ENCODE results near the gene NELFB.

NELFB gene

DNA sequence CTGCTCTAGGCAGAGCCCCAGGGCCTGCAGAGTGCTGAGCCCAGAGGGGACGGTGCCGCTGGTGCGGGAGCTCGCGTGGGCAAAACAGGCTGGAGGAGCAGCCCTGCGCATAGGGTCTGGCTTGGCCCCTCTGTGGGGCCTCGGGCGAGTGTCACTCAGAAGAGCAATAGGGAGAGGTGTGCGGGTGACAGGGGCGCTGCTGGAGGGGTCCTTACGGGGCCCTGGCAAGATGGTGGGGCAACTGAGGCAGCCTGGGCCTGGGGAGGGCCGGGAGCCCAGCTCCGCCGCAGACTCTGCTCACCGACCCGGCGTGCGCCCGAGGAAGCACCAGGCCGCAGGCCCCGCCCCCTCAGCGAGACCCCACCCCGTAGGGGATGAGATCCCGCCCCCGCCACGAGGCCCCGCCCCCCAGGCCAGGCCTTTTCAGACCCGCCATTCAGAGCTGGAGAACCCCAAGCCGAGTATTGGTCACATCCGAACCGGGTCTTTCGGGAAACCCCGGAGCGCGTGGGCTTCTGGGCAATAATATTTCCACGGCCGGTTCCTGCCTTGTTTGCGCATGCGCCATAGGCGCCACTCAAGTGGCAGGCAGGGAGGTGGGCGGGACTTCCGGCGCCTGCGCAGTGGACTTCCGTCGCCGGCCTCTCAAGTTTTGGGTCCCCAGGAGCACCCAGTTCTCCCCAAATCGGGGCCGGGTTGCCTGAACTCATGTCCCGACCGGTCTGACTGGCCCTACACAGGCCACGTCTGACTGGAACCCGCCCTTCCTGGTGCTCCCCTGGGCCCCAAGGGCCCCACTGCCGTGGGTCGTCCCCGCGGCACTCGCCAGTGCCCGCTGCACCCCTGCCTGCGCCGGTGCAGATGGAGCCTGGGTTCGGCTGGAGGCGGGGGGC lies 31.8 kb upstream of the NELFB start:
- peak; percentile 97 to 99 for DNase-seq

DNA sequence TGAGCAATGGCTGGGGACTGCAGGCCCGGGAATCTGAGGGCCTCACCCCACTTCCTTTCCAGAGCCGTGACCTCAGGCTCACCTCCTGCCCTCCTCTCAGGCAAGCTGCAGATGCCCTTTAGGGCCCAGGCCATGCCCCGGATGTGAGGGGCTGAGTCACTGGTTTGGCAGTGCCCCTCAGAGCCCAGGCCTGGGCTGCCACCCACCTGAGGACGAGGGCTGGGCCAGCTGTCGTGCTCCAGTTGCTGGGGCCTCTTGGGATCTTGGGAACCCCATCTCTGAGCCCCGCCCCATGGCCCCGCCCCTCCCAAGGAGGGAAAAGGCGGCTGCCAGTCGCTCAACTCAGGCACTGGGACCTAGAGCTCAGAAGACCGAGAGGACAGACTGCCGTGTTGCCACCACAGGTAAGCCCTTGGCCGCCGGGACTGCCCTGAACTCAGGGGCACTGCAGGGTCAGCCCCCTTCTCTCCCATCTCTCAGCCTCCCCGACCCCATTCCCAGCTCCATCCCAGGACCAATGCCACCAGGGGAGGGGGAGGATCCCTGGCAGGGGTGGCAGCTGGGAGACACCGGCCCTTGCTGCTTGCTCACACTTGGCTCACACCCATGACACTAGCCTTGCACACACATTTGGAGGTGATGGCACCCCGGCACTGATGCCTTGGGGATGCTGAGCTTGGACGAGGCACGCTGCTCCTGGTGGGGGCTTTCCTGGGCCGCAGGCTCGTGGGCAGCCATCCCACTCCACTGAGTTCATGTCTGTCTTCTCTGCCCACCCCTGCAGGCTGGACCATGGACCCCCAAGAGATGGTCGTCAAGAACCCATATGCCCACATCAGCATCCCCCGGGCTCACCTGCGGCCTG lies 30.1 kb upstream of the NELFB start, which contains the start of gene CYSRT1:
CYSRT1 (plus strand) TSS at position 345 of the 865 bp plus-strand sequence; CDS start at position 793, 448 bp downstream.
- DNase-seq: no peak

DNA sequence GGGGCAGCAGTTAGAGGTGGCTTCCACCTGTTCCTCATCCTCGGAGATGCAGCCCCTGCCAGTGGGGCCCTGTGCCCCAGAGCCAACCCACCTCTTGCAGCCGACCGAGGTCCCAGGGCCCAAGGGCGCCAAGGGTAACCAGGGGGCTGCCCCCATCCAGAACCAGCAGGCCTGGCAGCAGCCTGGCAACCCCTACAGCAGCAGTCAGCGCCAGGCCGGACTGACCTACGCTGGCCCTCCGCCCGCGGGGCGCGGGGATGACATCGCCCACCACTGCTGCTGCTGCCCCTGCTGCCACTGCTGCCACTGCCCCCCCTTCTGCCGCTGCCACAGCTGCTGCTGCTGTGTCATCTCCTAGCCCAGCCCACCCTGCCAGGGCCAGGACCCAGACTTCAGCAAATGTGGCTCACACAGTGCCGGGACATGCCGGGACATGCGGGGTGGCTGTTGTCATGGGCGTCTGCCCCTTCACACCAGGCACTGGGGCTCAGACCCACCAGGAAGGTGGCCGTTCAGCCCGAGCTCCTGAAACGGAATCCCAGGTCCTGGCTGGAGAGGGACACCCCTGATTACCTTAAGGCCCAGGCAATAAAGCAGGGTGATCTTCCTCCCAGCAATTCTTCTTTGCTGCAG lies 29.3 kb upstream of the NELFB start:
- DNase-seq: no peak

DNA sequence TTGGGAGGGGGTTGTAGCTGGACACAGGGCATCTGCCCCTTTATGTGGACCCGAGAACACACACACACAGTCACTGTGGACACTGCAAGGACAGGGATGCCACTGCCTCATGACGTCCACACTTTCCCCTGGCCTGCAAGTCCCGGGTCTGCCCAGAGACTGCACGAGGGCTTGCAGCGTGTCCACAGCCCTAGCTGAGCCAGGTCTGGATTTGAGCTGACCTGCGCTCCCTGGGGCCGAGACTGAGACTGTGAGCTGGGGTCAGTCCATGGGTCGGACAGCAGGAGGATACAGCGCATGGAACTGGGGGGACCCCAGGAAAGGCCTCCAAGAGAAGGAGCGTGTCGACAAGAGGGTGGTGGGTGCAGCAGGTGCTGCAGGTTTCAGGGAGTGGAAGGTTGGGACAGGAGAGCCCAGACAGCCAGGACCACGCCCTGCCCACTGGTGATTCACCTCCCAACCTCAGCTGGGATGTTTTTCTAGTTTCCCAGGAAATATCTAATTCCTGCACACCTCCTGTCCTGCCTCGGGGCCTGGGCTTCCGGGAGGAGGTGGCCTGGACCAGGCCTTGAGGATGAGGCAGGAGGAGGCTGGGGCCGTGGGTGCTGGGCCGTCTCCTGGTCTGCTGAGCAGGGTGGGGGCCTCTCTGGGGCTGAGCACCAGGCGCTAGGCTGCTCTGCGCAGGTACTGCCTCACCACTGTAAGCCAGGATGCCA lies 28.6 kb upstream of the NELFB start:
- no peak for DNase-seq

DNA sequence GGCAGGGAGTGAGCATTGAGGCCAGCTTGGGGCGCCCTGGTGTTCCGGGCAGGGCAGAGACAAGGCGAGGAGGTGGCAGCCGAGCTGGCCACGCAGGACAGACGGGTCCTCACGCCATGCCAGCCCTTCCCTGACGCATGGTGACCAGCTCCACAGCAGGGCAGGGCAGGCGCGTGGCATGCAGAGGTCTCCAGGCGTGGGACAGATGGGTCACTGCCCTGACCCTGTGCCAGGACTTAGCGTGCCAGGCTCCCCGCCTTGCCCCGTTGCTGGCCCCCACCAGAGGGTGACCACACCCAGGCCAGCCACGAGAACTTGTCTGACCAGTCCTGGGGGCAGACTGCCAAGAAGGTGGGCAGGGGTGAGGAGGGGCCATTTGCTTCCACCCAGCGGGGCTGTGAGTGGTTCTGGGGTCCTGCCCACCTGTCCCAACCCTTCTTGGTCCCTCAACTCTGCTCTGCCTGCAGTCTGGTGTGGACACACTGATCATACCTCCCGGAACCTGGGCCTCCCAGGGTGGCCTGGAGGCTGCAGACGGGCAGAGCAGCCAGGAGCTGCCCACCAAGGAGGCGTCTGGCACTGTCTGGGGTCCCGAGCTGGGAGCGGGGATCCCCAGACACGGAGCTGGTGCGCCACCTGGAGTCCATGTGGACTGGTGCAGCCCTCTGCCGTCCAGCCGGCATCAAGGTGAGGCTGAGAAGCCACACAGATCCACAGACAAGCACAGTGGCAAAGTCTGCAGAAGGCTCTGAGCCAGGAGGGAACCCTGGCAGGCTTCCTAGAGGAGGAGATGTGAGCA lies 27.9 kb upstream of the NELFB start, which contains the start of gene RNF224:
RNF224 (plus strand) TSS at position 449 of the 799 bp plus-strand sequence. CDS start 834 bp downstream, outside the sequence.
- peak; percentile 78 to 81 for DNase-seq

DNA sequence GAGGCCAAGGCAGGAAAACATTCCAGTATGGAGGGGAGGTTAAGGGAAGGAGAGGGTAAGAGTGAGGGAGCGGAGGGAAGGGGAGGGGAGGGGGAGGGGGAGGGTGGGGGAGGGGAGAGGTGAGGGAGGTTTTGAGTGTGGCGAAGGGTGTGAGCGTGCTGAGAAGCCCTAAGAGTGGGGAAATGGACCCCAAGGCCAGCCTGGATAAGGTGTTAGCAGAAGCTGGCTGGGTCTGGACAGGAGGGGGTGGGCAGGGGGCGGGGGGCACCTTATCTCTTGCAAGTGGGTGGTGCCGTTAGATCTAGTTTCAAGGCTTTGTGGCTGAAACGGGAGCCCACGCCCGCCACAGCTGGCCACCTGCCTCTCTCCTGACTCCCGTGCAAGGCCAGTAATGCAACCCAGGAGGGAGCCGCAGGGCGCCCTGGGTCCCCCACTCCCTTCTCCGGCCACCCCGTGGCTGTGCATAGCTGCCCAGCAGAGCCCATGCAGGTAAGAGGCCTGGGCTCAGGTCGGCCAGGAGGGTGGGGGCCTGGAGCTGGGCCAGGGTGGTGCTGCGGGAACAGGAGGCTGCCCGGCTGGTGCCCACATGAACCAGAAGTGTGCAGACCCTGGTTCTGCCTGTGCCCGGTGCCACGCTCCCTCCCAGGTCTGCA lies 27.1 kb upstream of the NELFB start:
- no peak for DNase-seq

DNA sequence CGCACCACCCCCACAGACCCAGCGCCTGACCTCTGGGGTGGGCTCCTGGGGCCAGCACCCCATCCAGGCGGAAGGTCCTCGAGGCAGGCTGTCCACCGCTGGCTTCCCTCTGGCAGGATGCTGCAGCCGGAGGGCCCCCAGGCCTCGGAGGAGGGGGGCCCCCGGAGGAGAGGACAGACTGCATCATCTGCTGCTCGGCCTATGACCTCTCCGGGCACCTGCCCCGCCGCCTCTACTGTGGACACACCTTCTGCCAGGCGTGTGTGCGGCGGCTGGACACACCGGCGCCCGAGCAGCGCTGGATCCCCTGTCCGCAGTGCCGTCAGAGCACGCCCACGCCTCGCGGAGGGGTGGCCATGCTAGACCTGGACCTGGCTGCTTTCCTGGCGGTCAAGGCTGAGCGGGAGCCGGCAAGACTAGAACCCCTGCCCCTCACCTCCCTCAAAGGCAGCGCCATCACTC lies 26.6 kb upstream of the NELFB start:
- DNase-seq: no peak

DNA sequence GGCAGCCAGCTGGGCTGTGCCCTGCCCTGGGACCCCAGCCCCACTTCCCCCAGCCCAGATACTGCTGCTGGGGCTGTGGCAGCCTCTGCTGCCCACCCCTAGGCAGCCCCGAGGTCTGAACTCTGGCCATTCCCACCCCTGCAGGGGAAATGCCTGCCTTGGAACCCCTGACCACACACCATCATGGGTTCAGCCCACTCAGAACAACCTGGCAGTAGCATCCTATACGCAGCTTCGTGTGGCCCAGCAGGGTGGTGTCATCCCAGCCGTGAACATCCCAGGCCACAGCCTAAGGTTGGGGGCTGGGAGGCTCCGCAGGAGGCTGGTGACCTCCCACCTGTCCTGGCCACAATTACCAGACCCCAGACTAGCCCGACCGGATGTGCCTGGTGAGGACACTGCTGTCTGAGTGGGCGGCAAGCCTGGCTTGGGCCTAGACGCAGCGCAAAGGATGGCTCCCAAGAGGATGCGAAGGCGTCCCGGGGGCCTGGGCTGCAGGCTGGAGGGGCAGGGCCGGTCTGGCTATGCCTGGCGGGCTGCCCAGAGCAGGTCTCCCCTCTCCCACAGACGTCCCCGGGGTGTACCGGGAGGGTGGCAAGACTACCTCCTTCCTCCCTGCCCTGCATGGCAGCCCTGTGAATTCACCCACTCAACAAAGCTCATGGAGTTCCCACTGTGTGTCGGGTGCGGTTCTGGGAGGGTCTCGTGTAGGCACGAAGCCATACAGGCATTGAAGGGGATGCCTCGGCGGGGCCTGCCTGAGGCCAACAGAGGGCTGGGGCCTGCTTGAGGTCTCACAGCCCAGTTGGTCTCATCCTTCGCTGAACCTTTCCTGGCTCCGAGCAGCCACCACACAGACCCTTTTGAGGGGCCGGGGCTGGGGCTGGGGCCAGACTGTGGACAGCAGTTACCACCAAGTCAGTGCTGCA lies 25.9 kb upstream of the NELFB start:
- DNase-seq: no peak

DNA sequence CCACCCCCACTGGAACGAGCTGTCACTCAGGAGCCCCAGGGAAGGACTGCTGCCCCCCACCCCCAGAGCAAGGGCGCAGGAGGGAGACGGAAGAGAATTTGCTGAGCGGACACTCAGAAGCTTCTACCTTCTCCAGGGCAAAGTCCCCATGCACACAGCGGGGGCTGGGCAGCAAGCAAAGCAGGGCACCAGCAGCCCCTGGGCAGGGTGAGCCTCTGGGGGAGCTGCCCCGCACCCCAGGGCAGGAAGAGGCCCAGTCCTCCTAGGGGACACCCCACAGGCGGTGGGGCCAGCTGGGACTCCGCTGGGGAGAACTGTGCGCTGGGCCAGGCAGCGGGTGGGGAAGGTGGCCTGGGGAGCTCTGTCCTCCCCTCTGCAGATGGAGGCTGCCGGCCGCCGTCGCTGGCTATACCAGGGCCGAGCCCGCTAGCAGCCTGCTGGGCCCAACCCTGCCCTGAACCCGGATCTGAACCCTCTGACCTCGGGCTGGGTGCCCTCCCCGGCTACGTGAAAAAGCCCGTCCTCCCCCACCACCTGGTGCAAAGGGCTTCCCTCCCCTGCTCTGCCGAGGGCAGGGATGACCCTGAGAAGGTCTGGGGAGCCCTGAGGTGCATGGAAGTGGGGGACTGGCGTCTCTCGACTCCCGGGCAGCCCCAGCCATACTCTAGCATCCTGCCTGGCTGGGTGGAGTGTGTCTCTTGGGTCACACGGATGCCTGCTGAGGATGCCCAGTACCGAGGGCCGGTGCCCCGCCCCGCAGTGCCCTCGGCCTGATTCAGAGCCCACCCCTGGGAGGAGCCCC lies 25.0 kb upstream of the NELFB start:
- no peak for DNase-seq

DNA sequence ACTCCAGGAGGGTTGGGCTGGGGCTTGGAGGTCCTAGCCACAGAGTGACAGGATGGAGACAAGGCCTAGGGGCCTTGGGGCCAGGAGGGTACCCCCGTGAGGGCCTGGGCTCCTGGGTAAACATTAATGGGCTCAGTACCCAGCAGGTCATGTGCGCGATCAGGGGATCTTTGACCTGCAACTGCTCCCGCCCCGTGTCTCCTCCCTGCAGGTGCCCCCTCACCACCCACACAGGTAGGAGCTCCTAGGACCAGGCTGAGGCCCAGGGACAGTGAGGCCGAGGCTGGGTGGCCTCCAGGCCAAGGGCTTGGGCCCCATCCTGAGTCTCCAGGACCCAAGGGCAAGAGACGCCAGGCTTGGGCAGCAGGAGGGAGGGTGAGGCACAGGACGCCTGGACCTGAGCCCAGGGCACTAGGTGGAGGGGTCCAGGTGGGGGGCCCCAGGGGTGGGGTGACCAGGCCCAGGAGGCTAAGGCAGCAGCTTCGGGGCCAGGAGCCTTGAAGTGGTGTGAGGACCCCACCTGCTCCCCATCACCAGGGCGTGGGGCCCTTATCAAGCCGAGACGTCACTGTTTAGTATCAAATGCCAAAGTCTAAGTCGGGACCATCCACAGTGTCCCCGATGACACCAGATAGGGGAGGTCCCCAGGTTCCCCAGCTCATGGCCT lies 24.3 kb upstream of the NELFB start, which contains the start of gene SLC34A3:
SLC34A3 (plus strand) TSS at position 197 of the 667 bp plus-strand sequence. CDS start 802 bp downstream, outside the sequence.
- DNase-seq: no peak

DNA sequence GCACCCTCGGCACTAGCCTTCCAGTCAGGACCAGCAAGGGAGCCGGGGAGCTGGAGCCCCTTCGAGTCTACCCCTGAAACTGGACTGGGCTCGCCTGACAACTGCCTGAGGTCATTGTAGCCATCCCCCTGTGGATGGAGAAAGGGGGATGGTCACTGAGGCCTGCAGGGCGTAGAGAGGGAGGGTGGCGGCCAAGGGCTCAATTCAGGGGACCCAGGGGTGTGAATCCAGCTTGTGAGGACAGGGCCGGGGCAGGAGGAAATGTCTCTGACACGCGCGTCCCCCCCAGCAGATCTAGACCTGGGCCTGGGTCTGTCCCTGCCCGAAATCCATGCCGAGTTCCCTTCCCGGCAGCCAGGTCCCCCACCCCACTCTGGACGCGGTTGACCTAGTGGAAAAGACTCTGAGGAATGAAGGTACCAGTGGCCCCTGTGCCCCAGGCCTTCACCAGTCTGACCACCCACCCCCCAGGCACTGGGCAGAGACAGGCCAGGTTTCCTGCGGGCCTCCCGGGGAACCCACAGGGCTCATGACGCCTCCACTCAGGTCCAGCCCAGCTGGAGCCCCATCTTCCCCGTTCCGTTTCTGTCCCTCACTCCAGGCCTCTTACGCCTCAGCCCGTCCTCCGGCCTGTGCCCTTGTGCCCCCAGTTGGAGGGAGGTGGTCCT lies 23.6 kb upstream of the NELFB start:
- no peak for DNase-seq

DNA sequence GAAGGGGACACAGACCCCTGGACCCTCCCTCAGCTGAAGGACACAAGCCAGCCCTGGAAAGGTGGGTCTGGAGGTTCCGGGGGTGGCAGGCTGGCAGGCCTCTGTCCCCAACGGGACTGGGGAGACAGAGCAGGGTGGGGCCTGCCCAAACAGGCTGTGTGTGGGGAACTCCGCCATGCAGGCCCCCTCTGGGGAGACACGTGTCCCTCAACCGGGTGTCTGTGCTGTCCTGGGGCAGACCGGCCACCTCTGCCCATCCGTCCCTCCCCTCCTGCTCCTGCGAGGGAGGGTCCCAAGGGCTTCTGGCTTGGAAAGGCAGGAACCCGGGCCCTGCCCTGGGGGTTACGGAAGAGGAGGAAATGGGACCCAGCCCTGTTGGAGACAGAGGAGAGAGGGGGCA lies 23.0 kb upstream of the NELFB start:
- DNase-seq: no peak

DNA sequence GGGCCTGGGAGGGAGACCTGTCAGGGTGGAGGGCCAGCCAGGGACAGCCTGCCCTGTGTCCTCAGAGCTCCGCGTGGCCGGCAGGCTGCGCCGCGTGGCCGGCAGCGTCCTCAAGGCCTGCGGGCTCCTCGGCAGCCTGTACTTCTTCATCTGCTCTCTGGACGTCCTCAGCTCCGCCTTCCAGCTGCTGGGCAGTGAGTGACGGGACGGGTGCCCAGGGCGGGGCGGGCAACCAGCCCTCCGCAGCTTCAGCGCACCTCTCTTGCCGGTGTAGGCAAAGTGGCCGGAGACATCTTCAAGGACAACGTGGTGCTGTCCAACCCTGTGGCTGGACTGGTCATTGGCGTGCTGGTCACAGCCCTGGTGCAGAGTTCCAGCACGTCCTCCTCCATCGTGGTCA lies 22.6 kb upstream of the NELFB start:
- no peak for DNase-seq

DNA sequence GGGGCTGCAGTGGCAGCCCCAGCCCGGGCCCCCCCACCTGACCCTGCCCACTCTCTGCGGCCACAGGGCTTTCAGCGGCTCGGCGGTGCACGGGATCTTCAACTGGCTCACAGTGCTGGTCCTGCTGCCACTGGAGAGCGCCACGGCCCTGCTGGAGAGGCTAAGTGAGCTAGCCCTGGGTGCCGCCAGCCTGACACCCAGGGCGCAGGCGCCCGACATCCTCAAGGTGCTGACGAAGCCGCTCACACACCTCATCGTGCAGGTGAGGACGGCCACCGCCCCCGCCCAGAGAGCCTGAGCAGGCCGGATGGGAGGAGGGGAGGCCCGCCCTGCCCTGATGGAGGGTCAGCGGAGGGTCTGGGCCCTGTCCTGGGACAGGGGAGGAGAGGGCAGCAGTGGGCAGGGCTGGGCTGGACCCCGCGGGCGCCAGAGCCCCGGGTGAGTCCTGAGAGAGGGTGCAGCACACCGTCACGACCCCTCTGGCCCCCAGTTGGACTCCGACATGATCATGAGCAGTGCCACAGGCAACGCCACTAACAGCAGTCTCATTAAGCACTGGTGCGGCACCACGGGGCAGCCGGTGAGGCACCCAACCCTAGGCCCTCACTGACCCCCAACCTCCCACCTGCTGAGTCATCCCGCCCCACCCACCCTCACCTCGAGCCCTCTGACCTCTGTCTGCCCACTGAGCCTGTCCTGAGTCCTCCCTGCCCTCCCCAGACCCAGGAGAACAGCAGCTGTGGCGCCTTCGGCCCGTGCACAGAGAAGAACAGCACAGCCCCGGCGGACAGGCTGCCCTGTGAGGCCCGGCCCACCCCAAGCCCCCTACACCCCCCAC lies 21.8 kb upstream of the NELFB start:
- no peak for DNase-seq

DNA sequence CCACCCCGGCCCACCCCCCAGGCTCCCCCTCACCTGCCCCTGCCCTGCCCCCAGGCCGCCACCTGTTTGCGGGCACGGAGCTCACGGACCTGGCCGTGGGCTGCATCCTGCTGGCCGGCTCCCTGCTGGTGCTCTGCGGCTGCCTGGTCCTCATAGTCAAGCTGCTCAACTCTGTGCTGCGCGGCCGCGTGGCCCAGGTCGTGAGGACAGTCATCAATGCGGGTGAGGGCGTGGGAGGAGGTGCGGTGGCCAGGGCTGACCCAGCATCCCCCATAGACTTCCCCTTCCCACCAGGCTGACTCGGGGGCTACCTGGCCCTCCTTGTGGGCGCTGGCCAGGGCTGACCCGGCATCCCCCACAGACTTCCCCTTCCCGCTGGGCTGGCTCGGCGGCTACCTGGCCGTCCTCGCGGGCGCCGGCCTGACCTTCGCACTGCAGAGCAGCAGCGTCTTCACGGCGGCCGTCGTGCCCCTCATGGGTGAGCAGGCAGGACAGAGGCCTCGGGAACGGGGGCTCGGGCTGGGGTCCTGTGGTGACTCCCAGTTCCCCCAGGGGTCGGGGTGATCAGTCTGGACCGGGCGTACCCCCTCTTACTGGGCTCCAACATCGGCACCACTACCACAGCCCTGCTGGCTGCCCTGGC lies 21.0 kb upstream of the NELFB start:
- no peak for DNase-seq
